Measurements from ENCODE around the gene RRN3.
"Not testable (repeated sequence)": the region's sequence is repeated elsewhere in the genome, so short reads cannot be mapped to it uniquely, and the experiment has no call there.

RRN3 gene, protein sequence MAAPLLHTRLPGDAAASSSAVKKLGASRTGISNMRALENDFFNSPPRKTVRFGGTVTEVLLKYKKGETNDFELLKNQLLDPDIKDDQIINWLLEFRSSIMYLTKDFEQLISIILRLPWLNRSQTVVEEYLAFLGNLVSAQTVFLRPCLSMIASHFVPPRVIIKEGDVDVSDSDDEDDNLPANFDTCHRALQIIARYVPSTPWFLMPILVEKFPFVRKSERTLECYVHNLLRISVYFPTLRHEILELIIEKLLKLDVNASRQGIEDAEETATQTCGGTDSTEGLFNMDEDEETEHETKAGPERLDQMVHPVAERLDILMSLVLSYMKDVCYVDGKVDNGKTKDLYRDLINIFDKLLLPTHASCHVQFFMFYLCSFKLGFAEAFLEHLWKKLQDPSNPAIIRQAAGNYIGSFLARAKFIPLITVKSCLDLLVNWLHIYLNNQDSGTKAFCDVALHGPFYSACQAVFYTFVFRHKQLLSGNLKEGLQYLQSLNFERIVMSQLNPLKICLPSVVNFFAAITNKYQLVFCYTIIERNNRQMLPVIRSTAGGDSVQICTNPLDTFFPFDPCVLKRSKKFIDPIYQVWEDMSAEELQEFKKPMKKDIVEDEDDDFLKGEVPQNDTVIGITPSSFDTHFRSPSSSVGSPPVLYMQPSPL

DNA sequence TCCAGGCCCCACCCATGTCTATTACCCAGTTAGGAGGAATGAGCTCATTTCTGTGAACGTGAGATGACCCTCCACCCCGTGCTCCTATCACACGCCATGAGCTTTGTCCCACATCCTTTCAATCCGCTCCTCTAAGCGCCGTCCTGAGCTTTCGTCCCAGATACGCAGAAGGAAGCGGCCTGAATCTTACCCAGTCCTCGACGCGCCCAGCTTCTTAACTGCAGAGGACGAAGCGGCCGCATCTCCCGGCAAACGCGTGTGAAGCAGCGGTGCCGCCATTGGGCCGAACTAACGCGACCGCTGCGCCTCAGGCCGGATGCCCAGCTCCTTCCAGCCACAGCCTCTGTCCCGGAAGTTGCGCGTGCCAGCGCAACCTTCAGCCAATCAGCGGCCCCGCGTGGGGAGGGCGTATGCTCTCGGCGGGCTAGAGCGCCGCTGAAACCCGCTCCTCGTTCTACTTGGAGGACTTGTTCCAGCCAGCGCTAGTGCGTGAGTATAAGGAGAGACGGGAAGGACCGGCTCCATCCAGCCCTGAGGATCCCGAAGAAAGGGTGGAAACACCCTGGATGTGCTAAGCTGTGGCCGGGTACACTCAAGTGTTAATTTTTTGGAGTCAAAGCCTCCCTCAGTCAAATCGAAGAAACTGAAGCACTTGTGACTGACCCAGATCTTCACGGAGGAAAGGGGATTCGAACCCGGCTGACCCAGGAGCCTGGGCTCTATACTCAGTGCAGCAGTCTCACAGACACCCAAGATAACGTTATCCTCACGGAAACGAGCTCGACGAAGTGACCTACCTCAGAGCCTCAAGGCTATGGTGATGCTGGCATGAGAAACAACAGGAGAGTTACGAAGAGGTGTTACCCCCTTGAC is at the start of gene RRN3:
Gene RRN3 (minus strand): TSS at position 318 of the 873 bp plus-strand sequence. CDS start 39 bp downstream, at position 279.
- peak; percentile 59 to 81 for DNase-seq

DNA sequence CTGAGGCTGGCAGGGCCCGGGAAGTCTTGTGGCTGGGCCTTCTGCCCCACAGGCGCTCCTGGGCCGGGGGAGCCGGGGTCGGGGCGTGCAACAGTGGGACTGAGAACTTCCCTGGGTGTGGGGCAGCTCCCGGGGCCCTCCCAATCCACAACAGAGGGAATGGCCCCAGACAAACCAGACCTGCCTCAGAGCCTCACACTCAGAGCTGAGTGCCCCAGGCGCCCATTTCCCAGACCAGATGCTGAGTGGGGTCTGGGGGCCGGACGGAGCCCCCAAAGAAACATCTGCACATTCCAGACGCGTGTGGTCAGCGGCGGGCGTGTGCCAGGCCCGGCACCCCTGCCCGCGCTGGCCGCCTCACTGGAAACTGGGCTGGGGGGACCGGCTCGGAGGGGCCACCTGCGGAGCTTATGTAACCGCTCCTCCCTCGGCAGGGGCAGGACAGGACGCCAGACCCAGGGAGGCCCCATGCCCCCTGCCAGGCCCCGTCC is 49.6 kb upstream of the RRN3 start:
- DNase-seq = not testable (repeated sequence)

DNA sequence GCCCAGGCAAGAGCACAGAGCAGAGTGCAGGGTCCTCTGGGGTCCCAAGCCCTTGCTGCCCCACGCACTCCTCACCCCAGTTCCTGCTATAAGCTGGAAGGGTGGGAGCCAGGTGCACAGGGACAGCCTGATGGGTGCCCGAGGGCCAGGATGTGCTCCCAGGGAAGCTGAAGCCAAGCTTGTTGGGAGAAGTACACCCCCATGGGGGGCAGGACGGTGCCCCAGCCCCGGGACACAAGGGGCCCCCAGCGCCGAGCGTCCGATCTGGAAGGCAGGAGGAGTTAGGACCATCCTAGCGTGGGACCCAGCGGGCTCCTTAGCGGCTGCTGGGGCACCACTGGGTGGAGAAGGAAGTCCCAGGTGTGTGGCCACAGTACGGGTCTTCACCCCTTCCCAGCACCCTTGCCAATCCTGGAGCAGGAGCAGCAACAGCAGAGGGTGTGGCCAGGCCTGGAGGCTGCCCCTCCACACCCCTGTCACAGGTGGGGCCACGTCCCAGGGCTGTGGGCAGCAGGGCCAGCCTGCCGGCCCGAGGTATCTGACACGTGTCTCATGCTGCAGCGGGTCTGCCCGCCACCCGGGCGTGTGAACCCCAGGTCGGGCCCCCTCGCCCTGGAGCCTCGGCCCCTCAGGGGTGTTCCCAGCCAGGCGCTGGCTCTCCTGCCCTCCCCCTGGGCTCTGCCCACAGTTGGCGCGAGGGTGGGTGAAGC is 49.0 kb upstream of the RRN3 start:
- DNase-seq = not testable (repeated sequence)

DNA sequence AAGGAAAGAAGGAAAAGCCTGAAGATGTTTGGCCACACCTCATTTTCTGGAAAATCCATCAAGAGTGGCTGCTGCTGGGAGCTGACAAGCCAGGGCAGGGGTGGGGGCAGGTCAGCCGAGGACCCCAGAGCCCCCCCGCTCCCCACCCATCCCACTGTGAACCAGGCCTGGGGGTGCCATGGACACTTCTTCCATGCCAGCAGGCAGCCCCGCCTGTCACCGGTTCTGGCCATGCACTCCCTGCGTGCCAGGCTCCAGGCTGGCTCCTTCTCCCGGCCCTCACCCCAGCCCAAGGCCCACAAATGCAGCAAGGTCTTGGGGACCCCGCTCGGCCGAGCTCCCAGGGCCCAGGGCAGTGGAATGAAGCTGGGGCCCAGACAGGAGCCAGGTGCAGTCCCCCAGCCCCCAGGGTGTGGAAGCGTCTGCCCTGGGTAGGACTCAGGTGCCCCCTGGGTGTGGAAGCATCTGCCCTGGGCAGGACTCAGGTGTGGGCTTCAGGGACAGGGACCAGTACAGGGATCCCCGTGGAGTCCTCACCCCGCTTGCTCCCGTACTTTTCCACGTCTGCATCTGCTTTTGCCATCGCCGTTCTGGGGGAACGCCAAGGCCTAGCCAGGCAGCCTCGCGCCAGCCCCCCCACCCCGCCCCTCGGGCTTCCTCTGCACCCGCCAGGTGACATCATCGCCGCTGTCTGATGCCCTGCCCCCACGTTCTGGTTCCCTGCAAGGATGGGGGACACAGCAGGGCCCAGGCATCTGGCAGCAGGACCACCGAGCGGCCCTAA is 48.2 kb upstream of the RRN3 start:
- DNase-seq = not testable (repeated sequence)

DNA sequence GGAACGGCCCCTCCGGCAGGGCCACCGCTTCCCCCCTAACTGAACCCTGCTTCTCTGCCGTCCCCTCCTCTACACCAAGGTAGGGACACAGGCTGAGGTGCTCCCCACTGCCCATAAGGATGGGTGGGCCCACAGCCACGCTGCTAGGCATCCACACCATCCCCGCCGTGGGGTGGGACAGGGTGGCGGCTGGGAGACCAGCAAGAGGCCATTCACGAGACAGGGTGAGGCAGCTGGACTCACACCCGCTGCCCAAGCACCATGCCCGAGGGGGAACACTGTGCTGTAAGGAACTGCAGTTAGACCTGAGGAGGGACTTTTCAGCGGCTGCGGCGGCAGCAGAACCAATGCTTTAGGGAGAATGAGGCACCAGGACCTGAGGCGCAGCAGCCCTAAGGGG is 47.5 kb upstream of the RRN3 start:
- DNase-seq = no peak

DNA sequence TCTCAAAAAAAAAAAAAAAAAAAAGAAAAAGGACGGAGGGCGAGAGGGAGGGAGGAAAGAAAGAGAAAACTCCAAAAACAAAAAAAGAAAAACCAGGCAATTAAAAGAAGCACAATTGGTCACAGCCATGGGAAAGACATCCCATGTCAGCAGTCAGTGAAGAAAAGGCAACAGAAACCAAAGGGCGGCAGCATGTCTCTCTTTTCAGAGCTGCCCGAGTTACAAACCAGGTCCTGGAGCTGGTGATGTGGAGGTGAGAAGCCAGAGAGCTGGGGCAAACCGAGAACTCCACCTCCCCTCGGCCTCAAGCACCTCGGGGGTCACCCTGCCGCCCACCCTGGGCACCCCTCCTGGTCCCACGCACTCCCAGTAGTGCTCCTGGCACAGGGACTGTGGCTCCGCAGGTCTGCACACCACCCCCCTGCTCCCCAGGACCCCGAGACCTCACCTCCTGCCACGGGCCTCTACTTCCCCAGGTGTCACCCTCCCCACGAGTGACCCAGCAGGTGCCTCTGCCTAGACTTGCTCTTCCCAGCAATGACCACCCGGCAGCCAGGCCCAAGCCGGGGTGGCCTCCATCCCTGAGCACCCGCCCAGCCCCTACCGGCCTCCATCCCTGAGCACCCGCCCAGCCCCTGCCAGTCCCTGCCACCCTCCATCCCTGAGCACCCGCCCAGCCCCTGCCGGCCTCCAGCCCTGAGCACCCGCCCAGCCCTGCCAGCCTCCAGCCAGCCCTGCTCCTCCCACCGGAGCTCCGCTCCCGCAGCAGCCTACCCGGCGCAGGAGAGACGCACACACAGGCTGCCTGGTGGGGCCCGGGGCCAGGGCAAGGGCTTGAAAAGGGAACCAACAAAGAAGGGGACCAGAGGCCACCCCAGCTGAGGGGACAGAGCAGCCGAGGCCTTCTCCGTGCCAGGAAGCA is 46.6 kb upstream of the RRN3 start:
- not testable (repeated sequence) for DNase-seq

DNA sequence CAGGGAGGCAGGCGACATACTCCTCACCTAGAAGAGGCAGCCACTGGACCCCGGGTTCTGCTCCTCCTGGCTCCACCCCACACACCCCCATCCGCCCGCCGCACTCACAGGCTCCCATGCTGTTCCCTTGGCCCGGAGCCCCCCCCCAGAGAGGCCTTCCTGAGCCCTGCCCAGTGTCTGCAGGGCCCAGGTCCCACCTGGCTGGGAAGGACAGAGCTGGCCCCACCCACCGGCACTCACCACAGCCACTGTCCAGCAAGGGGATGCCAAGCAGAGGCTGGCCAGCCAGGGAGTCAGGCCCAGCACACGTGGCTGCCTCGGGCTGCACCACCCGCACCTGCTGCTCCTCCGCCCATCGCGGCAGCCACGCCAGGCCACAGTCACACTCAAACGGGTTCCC is 43.4 kb upstream of the RRN3 start:
- DNase-seq = not testable (repeated sequence)

DNA sequence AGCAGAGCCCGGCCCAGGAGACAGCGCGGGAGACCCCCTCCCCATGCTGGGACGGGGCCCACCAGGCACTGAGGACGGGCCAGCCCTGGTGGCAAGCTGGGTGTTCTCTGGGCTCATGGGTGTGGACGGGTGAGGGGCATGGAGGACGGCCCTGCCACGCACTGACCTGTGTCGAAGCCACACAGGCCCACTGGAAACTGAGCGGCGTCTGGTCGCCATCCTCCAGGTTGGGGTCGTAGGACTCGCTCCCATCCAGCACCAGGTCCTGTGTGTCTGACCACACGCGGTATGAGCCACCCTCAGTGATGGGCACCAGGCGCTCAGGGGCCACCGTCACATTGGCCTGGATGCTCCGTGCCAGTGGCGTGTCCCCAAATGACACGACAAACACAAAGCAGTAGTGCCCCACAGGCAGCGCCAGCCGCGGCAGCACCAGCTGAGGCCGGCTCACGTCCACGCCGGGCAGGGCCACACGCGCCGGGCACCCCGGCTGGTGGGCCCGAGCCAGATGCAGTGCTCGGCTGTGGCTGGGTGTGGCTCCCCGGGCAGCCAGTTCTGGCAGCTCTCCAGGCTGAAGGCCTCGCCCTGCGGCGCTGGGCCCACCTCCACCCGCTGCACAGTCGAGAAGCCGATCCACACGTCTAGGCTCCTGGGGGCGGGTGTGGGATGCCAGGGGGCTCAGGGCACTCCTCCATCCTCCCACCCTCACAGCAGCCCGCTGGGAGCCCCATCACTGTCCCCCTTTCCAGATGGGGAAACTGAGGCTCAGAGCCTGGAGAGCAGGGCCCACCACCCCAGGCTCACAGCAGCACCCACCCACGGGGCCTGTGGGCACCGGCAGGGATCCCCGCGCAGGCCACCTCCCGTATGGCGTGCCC is 41.6 kb upstream of the RRN3 start:
- not testable (repeated sequence) for DNase-seq

DNA sequence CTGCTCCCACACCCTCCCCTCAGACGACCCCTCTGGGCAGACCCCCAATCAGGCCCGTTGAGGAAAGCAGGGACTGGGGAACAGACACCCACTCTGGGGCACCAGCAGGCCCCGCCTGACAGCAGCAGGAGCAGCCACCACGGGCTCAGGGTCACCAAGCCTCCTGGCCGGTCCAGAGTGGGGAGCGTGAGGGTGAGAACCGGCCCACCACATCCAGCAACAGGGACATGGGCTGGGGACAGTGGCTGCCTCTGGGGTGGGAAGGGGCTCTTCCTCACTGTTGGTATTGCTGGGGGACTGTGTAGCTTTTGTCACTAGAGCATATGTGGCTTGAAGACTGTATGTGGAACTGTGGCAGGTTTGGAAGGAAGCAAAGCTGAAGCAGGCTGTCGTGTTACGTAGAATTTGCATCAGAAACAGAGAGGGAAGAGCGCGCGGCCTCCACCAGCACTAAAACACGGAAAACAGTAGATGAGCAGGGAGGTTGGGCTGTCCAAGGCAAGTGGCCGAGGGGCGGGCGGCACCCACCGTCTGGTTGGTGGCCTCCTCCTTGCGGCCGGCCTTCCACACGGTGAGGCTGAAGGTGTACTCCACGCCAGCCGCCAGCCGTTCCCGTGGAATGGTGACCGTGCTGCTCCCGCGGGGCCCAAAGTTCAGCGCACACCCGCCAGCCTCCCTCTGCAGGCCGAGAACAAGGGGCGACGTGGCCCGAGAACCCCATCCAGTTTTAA is 40.8 kb upstream of the RRN3 start:
- not testable (repeated sequence) for DNase-seq

DNA sequence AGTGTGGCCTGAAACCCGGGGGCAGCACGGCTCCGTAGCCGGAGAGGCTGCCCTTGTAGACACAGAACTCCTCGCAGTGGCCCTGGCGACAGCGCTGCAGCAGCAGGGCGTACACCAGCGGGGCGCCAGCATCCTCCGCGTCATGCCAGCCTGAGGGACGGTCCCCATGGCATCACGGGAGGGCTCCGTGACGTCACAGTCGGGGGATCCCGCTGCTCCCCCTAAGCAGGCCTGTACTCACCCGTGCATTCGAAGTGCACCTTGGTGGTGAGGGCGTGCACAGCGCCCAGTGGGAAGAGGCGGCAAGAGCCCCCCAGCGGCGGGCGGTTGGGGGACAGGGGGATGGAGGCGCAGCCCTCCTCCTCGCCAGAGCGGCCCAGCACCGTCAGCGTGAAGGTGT is 39.5 kb upstream of the RRN3 start:
- DNase-seq = not testable (repeated sequence)

DNA sequence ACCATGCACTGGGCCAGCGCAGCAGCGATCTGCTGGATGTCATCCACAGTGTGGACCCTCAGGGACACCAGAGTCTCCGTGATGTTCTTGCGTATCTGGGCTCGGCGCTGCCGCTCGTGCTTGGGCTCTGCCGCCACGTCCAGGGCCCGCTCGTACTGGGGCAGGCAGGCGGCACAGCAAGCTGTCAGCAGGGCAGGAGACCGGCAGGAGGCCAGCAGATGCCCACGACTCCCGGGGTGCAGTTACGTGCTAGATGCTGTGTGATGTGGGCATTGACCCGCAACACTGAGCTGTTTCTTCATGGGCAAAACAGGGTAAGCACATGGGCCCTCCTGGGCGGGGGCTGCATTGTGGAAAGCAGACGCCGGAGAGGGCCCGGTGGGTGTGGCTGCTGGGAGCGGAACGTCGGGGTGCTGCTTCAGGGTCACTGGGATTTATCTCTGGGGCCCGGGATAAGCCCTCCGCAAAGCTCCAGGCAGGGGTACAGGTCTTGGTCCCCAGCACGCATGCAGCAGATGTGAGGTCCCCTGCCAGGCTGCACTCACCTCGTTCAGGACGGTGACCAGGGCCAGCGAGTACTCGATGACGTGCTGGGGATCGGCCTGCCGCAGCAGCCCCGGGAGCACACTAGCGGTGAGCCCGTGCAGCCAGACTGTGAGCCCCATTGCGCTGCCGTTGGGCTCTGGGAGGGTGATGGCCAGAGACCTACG is 38.8 kb upstream of the RRN3 start:
- DNase-seq = not testable (repeated sequence)

DNA sequence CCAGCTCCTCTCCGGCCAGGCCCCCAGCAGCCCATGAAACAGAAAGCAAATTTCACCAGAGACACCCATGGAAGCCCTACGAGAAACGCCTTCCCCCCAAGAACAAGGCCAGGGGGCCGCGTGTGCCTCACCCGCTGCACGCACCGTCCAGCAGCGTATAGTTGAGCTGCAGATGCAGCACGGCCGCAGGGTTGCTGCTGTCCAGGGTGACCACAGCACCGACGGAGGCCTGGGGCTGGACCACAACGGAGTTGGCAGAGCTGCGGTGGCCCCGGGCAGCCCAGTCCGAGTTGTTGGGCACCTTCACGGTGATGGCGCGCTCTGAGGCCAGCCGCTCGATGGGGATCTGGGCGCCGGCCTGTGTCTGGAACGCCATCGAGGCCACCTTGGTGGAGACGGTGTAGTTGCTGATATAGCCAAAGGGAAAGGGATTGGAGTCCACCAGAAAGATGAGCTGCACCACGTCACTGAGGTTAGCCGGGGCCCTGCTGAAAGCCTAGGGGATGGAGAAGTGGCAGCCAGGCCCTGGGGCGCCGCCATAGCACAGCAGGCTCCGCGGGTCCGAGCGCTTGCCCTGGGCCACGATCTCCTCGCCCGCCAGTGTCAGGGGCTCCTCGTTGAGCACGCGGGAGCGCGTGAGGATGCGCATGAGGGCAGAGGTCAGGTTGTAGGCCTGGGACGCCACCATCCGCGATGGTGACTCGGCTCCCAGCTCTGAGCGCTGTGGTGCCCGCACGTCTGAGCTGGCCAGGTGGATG is 37.0 kb upstream of the RRN3 start:
- DNase-seq = not testable (repeated sequence)

DNA sequence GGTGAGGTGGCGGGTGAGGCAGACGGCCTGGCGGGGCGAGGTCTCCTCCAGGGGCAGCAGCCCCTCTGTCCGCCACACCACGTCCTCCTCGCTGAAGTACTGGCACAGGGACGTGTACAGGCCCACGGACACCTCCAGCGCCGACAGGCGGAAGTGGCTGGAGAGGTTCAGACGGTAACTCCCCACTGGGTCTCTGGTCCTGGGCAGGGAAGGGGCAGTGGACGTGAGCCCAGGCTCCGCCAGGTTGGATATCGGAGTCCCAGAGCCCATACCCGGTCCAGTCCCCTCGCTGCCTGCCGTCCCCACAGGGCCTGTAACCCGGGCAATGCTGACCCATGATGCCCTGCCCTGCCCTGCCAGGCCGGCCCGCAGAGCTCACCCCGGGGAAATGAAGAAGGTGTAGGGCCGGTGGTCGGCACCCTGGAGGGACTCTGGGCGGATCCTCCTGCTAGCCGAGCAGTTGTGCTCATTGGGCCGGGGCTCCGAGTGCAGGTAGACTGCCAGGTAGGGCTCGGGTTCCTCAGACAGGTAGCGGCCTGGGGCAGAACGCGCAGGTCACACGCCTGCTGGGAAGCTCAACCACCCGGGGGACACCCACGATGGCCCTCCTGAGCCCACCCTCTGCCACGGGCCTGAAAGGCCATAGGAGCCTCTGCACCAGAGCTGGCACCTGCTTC is 36.3 kb upstream of the RRN3 start:
- DNase-seq = not testable (repeated sequence)

DNA sequence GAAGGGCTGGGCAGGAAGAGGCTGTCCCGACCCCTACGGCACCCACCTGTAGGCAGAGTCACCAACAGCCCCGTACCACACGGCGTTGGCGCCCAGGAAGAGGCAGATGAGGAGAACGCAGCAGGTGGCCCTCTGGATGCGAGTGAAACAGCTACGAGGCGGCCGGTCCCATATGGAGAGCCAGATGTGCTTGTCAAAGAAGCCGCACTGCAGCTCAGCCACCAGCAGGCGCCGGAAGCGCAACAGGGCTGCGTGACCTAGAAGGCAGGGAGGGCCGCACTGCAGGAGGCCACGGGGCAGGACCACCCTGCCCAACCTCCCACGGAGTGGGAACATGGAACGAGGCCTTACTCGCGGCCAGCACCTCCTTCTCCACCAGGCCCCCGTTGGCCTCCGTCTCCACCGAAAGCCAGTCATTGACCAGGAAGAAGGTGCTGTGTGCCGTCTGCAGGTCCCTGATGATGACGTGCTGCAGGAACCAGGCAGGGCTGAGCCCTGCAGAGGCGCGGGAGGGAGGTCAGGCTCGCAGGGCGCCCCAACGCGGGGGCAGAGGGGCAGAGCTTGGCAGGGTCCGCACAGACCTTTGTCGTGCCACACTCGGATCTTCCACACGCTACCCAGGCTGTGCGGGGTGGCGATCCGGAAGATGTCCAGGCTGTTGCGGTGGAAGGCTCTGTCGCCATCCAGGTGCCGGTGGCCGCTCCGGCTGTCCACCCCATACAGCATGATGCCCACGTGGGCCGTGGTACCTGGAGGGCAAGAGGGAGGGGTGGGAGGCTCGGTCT is 33.8 kb upstream of the RRN3 start:
- DNase-seq = not testable (repeated sequence)

DNA sequence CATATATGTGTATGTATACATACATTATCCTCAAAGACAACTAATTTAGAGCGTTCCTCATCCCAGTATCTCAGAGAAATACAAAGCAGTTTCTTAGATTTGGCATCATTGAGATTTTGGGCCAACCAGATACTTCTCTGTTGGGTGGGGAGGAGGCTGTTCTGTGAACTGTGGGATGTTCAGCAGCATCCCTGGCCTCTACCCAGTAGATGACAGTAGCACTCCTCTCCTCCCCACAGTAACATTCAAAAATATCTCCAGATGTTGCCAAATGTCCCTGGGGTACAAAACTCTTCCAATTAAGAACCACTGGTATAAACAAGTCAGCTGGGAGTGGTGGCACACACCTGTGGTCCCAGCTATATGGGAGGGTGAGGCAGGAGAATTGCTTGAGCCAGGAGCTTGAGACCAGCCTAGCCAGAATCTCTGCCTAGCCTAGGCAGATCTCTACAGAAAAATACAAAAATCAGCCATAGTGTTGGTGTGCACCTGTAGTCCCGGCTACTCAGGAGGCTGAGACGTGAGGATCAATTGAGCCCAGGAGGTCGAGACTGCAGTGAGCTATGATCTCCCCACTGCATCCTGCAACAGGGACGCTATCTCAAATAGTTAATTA is 6.4 kb upstream of the RRN3 start:
- not testable (repeated sequence) for DNase-seq

Data from SW 1271 (cell line).